22Rv1 (cell line): ENCODE data around the gene ATP2C2.

Source experiments
- ZFX ChIP-seq: fragments of 450-650 bp; IDR thresholded peaks from 2 replicates; pipeline ENCODE4 v1.6.1; 2017; ENCODE audit warnings: antibody characterized with exemption, borderline replicate concordance
- TF ChIP-seq, protein P1 (sequence below): fragments of 450-650 bp; IDR thresholded peaks from 2 replicates; pipeline ENCODE4 v1.5.1; 2017; ENCODE audit warnings: mild to moderate bottlenecking

DNA sequence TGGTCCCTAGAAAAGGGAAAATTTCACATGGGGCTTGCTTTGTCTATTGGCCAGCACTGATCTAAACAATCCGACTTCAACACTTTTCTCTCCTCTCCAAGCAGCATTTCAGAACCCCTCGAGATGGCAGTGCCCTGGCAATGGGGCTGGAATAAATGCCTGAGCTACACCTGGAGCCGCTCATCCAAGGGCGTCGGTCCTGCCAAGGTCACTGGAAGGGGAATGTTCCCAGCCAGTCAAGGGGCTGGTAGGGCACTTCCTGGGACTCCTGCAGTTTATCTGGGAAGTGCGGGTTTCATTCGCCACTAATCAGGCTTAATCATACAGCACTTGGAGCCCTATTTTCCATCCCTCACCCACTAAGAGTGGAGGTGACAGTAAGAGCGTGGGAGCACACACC lies 119.0 kb downstream of the ATP2C2 start:
- TF ChIP-seq, protein P1, sequence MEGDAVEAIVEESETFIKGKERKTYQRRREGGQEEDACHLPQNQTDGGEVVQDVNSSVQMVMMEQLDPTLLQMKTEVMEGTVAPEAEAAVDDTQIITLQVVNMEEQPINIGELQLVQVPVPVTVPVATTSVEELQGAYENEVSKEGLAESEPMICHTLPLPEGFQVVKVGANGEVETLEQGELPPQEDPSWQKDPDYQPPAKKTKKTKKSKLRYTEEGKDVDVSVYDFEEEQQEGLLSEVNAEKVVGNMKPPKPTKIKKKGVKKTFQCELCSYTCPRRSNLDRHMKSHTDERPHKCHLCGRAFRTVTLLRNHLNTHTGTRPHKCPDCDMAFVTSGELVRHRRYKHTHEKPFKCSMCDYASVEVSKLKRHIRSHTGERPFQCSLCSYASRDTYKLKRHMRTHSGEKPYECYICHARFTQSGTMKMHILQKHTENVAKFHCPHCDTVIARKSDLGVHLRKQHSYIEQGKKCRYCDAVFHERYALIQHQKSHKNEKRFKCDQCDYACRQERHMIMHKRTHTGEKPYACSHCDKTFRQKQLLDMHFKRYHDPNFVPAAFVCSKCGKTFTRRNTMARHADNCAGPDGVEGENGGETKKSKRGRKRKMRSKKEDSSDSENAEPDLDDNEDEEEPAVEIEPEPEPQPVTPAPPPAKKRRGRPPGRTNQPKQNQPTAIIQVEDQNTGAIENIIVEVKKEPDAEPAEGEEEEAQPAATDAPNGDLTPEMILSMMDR: no peak
- no peak for TF ChIP-seq ZFX
